Activated T-cell treated with anti-CD3 and anti-CD28 coated beads, Interleukin-2, amount 50 U/mL, for 24 hours (primary cell): ENCODE results near the gene C18orf63.

Experiments used
- DNase-seq: peaks from one replicate; pipeline ENCODE4 v3.0.0-alpha.2; 2020
- H3K27ac Mint-ChIP-seq: 2 replicates; pipeline ENCODE4 v1.8.0; 2020; ENCODE audit warnings: mild to moderate bottlenecking, mixed read lengths
- H3K27me3 Mint-ChIP-seq: 2 replicates; pipeline ENCODE4 v1.8.0; 2020; ENCODE audit warnings: mixed read lengths
- H3K36me3 Mint-ChIP-seq: 2 replicates; pipeline ENCODE4 v1.8.0; 2020; ENCODE audit warnings: low read depth, mixed read lengths
- H3K4me1 Mint-ChIP-seq: 2 replicates; pipeline ENCODE4 v1.8.0; 2020; ENCODE audit warnings: low read depth, mixed read lengths
- H3K4me3 Mint-ChIP-seq: 2 replicates; pipeline ENCODE4 v1.8.0; 2020; ENCODE audit warnings: mild to moderate bottlenecking, moderate library complexity, mixed read lengths
- H3K9me3 Mint-ChIP-seq: 2 replicates; pipeline ENCODE4 v1.8.0; 2020; ENCODE audit warnings: mixed read lengths

The C18orf63 gene

GRCh38 chr18:74331404-74331803 is 15.8 kb downstream of the C18orf63 start:
- Mint-ChIP-seq H3K9me3 (no peaks in the 10 kb centered on the region), H3K4me3 (no peak overlapping the region), H3K4me1 (no peaks in the 10 kb centered on the region), H3K27me3 (peaks cover 5% of the 10 kb centered on the region), H3K36me3 (no peaks in the 10 kb centered on the region), H3K27ac (no peak overlapping the region)
- no peak for DNase-seq

GRCh38 chr18:74333091-74333490 is 17.5 kb downstream of the C18orf63 start:
- Mint-ChIP-seq H3K9me3 (no peaks in the 10 kb centered on the region), H3K36me3 (no peaks in the 10 kb centered on the region), H3K27ac (no peak overlapping the region), H3K4me3 (no peak overlapping the region), H3K27me3 (peaks cover 9% of the 10 kb centered on the region), H3K4me1 (no peaks in the 10 kb centered on the region)
- DNase-seq: no peak

- DNase-seq: no peak
- Mint-ChIP-seq H3K36me3 (no peaks in the 10 kb centered on the region), H3K27ac (no peak overlapping the region), H3K4me1 (no peaks in the 10 kb centered on the region), H3K4me3 (no peak overlapping the region), H3K27me3 (peaks cover 9% of the 10 kb centered on the region), H3K9me3 (no peaks in the 10 kb centered on the region)
Measured at GRCh38 chr18:74334242-74334893, 18.7 kb downstream of the C18orf63 start.

GRCh38 chr18:74336656-74337055 is 21.0 kb downstream of the C18orf63 start:
- DNase-seq: no peak
- Mint-ChIP-seq H3K27me3 (peaks cover 4% of the 10 kb centered on the region), H3K4me1 (no peaks in the 10 kb centered on the region), H3K4me3 (no peak overlapping the region), H3K36me3 (no peaks in the 10 kb centered on the region), H3K27ac (no peak overlapping the region), H3K9me3 (no peaks in the 10 kb centered on the region)

GRCh38 chr18:74337155-74337911 is 21.7 kb downstream of the C18orf63 start:
- peaks cover 4% of the 10 kb centered on the region for H3K27me3 Mint-ChIP-seq
- H3K9me3 Mint-ChIP-seq: no peaks in the 10 kb centered on the region
- no peak overlapping the region for H3K4me3 Mint-ChIP-seq

GRCh38 chr18:74337912-74338309 is 22.3 kb downstream of the C18orf63 start:
- Mint-ChIP-seq H3K4me1 (no peaks in the 10 kb centered on the region), H3K4me3 (no peak overlapping the region), H3K27me3 (peaks cover 4% of the 10 kb centered on the region), H3K36me3 (no peaks in the 10 kb centered on the region), H3K27ac (no peak overlapping the region), H3K9me3 (no peaks in the 10 kb centered on the region)
- DNase-seq: no peak

More at GRCh38 chr18:74337155-74337911, 21.7 kb downstream of the C18orf63 start:
- Mint-ChIP-seq H3K36me3 (no peaks in the 10 kb centered on the region), H3K4me1 (no peaks in the 10 kb centered on the region), H3K27ac (no peak overlapping the region)
- no peak for DNase-seq

- Mint-ChIP-seq H3K9me3 (no peaks in the 10 kb centered on the region), H3K4me3 (no peak overlapping the region), H3K27ac (no peak overlapping the region), H3K36me3 (no peaks in the 10 kb centered on the region), H3K27me3 (peaks cover 2% of the 10 kb centered on the region), H3K4me1 (no peaks in the 10 kb centered on the region)
- DNase-seq: no peak
Measured at GRCh38 chr18:74342416-74343043, 26.9 kb downstream of the C18orf63 start.

- Mint-ChIP-seq H3K9me3 (no peaks in the 10 kb centered on the region), H3K36me3 (no peaks in the 10 kb centered on the region), H3K27ac (no peak overlapping the region), H3K27me3 (no peaks in the 10 kb centered on the region), H3K4me3 (no peak overlapping the region), H3K4me1 (no peaks in the 10 kb centered on the region)
- no peak for DNase-seq
Measured at GRCh38 chr18:74346206-74346605, 30.6 kb downstream of the C18orf63 start.

GRCh38 chr18:74348581-74348980 is 32.9 kb downstream of the C18orf63 start:
- H3K9me3 Mint-ChIP-seq: no peaks in the 10 kb centered on the region
- peaks cover 3% of the 10 kb centered on the region for H3K4me1 Mint-ChIP-seq
- no peak overlapping the region for H3K27ac Mint-ChIP-seq
- H3K36me3 Mint-ChIP-seq: no peaks in the 10 kb centered on the region
- H3K4me3 Mint-ChIP-seq: no peak overlapping the region
- DNase-seq: no peak
- H3K27me3 Mint-ChIP-seq: no peaks in the 10 kb centered on the region

- H3K4me3 Mint-ChIP-seq: no peak overlapping the region
- no peaks in the 10 kb centered on the region for H3K9me3 Mint-ChIP-seq
- DNase-seq: no peak
- H3K27me3 Mint-ChIP-seq: no peaks in the 10 kb centered on the region
- no peak overlapping the region for H3K27ac Mint-ChIP-seq
- H3K4me1 Mint-ChIP-seq: peaks cover 3% of the 10 kb centered on the region
- no peaks in the 10 kb centered on the region for H3K36me3 Mint-ChIP-seq
Measured at GRCh38 chr18:74351354-74351753, 35.7 kb downstream of the C18orf63 start.

- no peak overlapping the region for H3K27ac Mint-ChIP-seq
- no peaks in the 10 kb centered on the region for H3K27me3 Mint-ChIP-seq
- no peak overlapping the region for H3K4me3 Mint-ChIP-seq
- peaks cover 10% of the 10 kb centered on the region for H3K4me1 Mint-ChIP-seq
- DNase-seq: no peak
- no peaks in the 10 kb centered on the region for H3K36me3 Mint-ChIP-seq
- no peaks in the 10 kb centered on the region for H3K9me3 Mint-ChIP-seq
Measured at GRCh38 chr18:74353169-74353775, 37.6 kb downstream of the C18orf63 start.

- peaks cover 10% of the 10 kb centered on the region for H3K4me1 Mint-ChIP-seq
- H3K4me3 Mint-ChIP-seq: no peak overlapping the region
- no peaks in the 10 kb centered on the region for H3K36me3 Mint-ChIP-seq
- no peaks in the 10 kb centered on the region for H3K9me3 Mint-ChIP-seq
- peaks cover 2% of the 10 kb centered on the region for H3K27me3 Mint-ChIP-seq
- no peak for DNase-seq
- H3K27ac Mint-ChIP-seq: no peak overlapping the region
Measured at GRCh38 chr18:74356959-74357358, 41.3 kb downstream of the C18orf63 start.

- no peak for DNase-seq
- no peaks in the 10 kb centered on the region for H3K9me3 Mint-ChIP-seq
- H3K36me3 Mint-ChIP-seq: no peaks in the 10 kb centered on the region
- peaks cover 2% of the 10 kb centered on the region for H3K27me3 Mint-ChIP-seq
- peaks cover 8% of the 10 kb centered on the region for H3K4me1 Mint-ChIP-seq
- no peak overlapping the region for H3K4me3 Mint-ChIP-seq
- no peak overlapping the region for H3K27ac Mint-ChIP-seq
Measured at GRCh38 chr18:74360852-74361655, 45.4 kb downstream of the C18orf63 start.

- H3K36me3 Mint-ChIP-seq: no peaks in the 10 kb centered on the region
- no peaks in the 10 kb centered on the region for H3K9me3 Mint-ChIP-seq
- peaks cover 4% of the 10 kb centered on the region for H3K27me3 Mint-ChIP-seq
- H3K4me3 Mint-ChIP-seq: no peak overlapping the region
- H3K27ac Mint-ChIP-seq: no peak overlapping the region
- peaks cover 38% of the 10 kb centered on the region for H3K4me1 Mint-ChIP-seq
- no peak for DNase-seq
Measured at GRCh38 chr18:74367905-74368304, 52.3 kb downstream of the C18orf63 start.
